ENCODE results near the gene CASZ1.

Gene CASZ1

GRCh38 chr1:10633416-10633815 is 163.0 kb downstream of the CASZ1 start:
- POLR2A ChIA-PET = no interaction called here
- CTCF ChIA-PET = interaction anchor here (0.9 kb wide), 1 partner anchor 139 kb away, joined by 4 read pairs; no protein-coding TSS in a partner anchor
- TF ChIP-seq, protein P1, sequence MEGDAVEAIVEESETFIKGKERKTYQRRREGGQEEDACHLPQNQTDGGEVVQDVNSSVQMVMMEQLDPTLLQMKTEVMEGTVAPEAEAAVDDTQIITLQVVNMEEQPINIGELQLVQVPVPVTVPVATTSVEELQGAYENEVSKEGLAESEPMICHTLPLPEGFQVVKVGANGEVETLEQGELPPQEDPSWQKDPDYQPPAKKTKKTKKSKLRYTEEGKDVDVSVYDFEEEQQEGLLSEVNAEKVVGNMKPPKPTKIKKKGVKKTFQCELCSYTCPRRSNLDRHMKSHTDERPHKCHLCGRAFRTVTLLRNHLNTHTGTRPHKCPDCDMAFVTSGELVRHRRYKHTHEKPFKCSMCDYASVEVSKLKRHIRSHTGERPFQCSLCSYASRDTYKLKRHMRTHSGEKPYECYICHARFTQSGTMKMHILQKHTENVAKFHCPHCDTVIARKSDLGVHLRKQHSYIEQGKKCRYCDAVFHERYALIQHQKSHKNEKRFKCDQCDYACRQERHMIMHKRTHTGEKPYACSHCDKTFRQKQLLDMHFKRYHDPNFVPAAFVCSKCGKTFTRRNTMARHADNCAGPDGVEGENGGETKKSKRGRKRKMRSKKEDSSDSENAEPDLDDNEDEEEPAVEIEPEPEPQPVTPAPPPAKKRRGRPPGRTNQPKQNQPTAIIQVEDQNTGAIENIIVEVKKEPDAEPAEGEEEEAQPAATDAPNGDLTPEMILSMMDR (IDR thresholded peaks at IDR 0.05; ENCODE audit: insufficient read depth, low read length, missing control alignments) = no peak

GRCh38 chr1:10632691-10633090 is 163.8 kb downstream of the CASZ1 start:
- POLR2A ChIA-PET = no interaction called here
- no peak for DNase-seq (ENCODE audit: low read depth, low spot score)
- TF ChIP-seq, protein P1 (IDR thresholded peaks at IDR 0.05; ENCODE audit: insufficient read depth, low read length, missing control alignments) = no peak

More at GRCh38 chr1:10633416-10633815, 163.0 kb downstream of the CASZ1 start:
- no peak overlapping the region for H3K4me3 ChIP-seq (ENCODE audit: low read depth, low read length)
- DNase-seq (ENCODE audit: low read depth, low spot score) = no peak

GRCh38 chr1:10631811-10632593 is 164.4 kb downstream of the CASZ1 start:
- ChIA-PET POLR2A (no interaction called here), CTCF (no interaction called here)
- H3K4me3 ChIP-seq (ENCODE audit: low read depth, low read length) = no peak overlapping the region
- no peak for DNase-seq (ENCODE audit: low read depth, low spot score)
- TF ChIP-seq, protein P1 (IDR thresholded peaks at IDR 0.05; ENCODE audit: insufficient read depth, low read length, missing control alignments) = no peak

More at GRCh38 chr1:10632691-10633090, 163.8 kb downstream of the CASZ1 start:
- CTCF ChIA-PET = interaction anchor here (0.9 kb wide), 1 partner anchor 138 kb away, joined by 4 read pairs; no protein-coding TSS in a partner anchor
- no peak overlapping the region for H3K4me3 ChIP-seq (ENCODE audit: low read depth, low read length)

- ChIA-PET CTCF (no interaction called here), POLR2A (no interaction called here)
- no peak for DNase-seq (ENCODE audit: low read depth, low spot score)
- H3K4me3 ChIP-seq (ENCODE audit: low read depth, low read length) = no peak overlapping the region
- TF ChIP-seq, protein P1 (IDR thresholded peaks at IDR 0.05; ENCODE audit: insufficient read depth, low read length, missing control alignments) = no peak
Measured at GRCh38 chr1:10631121-10631810, 165.2 kb downstream of the CASZ1 start.

DNA sequence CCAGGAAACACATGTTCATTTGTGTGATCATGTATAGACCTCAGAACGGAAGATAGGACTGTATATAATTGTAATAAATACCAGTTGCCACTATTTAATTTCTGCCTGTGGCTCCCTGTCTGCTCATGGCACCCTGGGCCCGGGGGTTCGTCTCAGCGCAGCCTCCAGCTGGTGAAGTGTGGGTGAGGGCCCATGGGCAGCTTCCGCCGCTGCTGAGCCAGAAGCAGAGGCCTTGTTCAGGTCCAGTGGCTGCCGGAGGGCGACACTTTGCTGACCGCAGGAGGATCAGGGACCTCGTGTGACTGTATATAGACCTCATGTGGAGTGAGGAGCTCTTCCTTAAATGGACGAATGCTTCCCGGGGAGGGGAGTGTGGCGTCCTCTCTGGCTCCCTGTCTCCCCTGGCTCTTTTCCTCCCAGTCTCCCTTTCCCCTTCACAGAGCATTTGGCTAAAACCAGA is 165.8 kb downstream of the CASZ1 start:
- POLR2A ChIA-PET = no interaction called here
- DNase-seq (ENCODE audit: low read depth, low spot score) = no peak
- TF ChIP-seq, protein P1 (IDR thresholded peaks at IDR 0.05; ENCODE audit: insufficient read depth, low read length, missing control alignments) = no peak
- CTCF ChIA-PET = no interaction called here
- no peak overlapping the region for H3K4me3 ChIP-seq (ENCODE audit: low read depth, low read length)

Measured in AG04449 (cell line).